Testis (tissue), 3 donors: ENCODE measurements around the gene KMT5B. TPM values are rescaled to one million over a fixed set of nuclear protein-coding genes. Genes with fewer than 3 reads are reported as not detected.

Experiments
- DNase-seq: peaks from one replicate; pipeline ENCODE4 v3.0.0-alpha.2; 2019
- H3K27ac ChIP-seq, 2 donors: fragments of 200-600 bp; sonication (generic); one replicate each; pipeline ENCODE4 v1.5.1; 2019
- H3K27me3 ChIP-seq: fragments of 200-600 bp; sonication (generic); one replicate; pipeline ENCODE4 v1.5.1; 2019
- H3K36me3 ChIP-seq: fragments of 200-600 bp; sonication (generic); one replicate; pipeline ENCODE4 v1.5.1; 2017; ENCODE audit warnings: low read depth; ENCODE audit errors: missing control alignments
- H3K4me1 ChIP-seq: fragments of 200-600 bp; sonication (generic); one replicate; pipeline ENCODE4 v1.5.1; 2019
- H3K4me3 ChIP-seq, 2 donors: fragments of 200-600 bp; sonication (generic); one replicate each; pipeline ENCODE4 v1.5.1; 2017 to 2019
- H3K9me3 ChIP-seq: fragments of 200-600 bp; sonication (generic); one replicate; pipeline ENCODE4 v1.5.1; 2017
- POLR2A ChIP-seq: fragments of 450-650 bp; IDR thresholded peaks from one replicate; pipeline ENCODE4 v1.6.1; 2017; ENCODE audit warnings: antibody characterized with exemption, mild to moderate bottlenecking, moderate library complexity
- WGBS, 2 donors: methylation state at CpG; one replicate each; pipeline ENCODE4 v1.1.5; 2018; 5-methylcytosine and 5-hydroxymethylcytosine counted together
- intact Hi-C: fragments of 100-400 bp; cut with DNase I; formaldehyde crosslinking; loops from one replicate; pipeline ENCODE4 v1.15.1; 2023; ENCODE audit warnings: low total_unique reads
- polyA plus RNA-seq: library from polyadenylated mRNA; stranded (reverse); fragments of 350-450 nt; fragmentation: Illumina TruSeq; extraction: RNeasy Lipid Tissue Mini Kit (QIAGEN cat#74804); gene quantifications from one replicate; pipeline ENCODE4 v1.2.3, GENCODE V29; 2014; ENCODE audit warnings: low read depth, low replicate concordance; ENCODE audit not compliant: insufficient read depth
- total RNA-seq, 2 donors: library from RNA; depleted of rRNA; stranded (reverse); fragments of >200 nt; gene quantifications; one replicate each; pipeline ENCODE4 v1.2.3, GENCODE V29; 2016
- TF ChIP-seq, protein P1 (sequence below), 3 experiments: fragments of 450-650 bp in 2 of 3; fragments of 200-600 bp in 1 of 3; sonication (generic) in 1 of 3; IDR thresholded peaks; one replicate each; pipeline ENCODE4 v1.5.1; 2016 to 2019; ENCODE audit warnings: antibody characterized with exemption in 3 of 3, mild to moderate bottlenecking in 2 of 3, moderate library complexity in 1 of 3

Gene KMT5B
- total and polyA plus RNA-seq, 3 donors from 2014 or later = 42.1 to 56.5 (median 44.1) TPM

DNA sequence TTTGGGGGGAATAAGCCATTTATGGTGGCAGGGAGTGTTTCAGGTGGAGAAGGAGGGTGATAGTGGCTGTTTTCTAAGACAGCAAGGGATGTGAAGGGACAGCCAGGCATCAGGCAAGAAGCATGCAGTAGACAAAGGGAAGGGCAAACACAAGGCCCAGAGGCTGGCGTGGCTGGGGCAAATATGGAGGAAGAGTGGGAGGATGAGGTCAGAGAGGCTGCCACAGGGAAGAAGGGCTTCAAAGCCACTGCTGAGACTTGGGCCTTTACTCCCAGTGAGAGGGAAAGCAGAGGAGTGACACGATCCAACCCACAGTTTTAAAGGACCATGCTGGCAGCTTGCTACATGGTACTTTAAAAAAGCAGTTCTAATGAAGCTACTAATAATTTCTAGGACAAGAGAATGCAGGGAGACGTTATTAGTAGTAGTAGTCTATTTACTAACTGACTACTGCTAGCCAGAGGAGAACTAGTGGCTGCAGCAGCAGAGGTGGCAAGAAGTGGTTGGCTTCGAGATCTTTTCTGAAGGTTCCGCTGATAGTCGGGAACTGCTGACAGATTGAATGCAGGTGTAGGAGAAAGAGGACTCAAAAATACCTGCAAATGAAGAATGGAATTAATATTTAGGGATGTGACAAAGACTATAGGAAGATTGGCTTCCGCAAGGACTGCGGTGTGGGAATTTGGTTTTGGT is 13.7 kb downstream of the KMT5B start:
- intact Hi-C loops = no loop called here
- Histone ChIP-seq H3K36me3 (no peaks in the 10 kb centered on the region), H3K27me3 (no peaks in the 10 kb centered on the region), H3K9me3 (no peaks in the 10 kb centered on the region), H3K4me3 (no peak overlapping the region), H3K4me1 (peaks cover 10% of the 10 kb centered on the region), H3K27ac (no peak overlapping the region)
- DNase-seq = no peak
- TF ChIP-seq, protein P1, sequence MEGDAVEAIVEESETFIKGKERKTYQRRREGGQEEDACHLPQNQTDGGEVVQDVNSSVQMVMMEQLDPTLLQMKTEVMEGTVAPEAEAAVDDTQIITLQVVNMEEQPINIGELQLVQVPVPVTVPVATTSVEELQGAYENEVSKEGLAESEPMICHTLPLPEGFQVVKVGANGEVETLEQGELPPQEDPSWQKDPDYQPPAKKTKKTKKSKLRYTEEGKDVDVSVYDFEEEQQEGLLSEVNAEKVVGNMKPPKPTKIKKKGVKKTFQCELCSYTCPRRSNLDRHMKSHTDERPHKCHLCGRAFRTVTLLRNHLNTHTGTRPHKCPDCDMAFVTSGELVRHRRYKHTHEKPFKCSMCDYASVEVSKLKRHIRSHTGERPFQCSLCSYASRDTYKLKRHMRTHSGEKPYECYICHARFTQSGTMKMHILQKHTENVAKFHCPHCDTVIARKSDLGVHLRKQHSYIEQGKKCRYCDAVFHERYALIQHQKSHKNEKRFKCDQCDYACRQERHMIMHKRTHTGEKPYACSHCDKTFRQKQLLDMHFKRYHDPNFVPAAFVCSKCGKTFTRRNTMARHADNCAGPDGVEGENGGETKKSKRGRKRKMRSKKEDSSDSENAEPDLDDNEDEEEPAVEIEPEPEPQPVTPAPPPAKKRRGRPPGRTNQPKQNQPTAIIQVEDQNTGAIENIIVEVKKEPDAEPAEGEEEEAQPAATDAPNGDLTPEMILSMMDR (IDR thresholded peaks at IDR 0.05) = no peak
- no peak for TF ChIP-seq POLR2A
- 84 to 86% methylated on average over 8 of the region's 8 CpGs for WGBS, 2 donors

DNA sequence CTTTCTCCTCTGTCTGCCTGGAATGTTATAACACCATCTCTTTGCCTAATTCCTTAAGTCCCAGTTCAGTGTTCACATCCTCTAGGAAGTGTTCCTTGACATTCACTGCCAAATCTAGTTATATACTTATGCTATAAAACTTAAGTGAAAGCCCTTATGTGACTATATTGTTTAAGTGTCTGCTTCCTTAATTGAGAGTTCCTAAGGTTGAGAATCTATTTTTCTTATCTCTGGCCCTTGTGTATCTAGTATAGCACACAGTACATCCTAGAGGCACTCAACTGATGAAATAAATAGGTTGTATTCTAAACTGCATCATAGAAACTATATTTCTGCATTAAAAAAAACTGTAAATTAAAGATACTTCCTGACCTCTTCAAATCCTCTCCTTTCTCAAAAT is 16.9 kb downstream of the KMT5B start:
- no peak for TF ChIP-seq POLR2A
- TF ChIP-seq, protein P1 (IDR thresholded peaks at IDR 0.05) = no peak
- intact Hi-C loops = no loop called here
- H3K36me3 ChIP-seq = no peaks in the 10 kb centered on the region
- peaks cover 24% of the 10 kb centered on the region for H3K4me1 ChIP-seq
- H3K27me3 ChIP-seq = no peaks in the 10 kb centered on the region
- H3K4me3 ChIP-seq = no peak overlapping the region
- no peak for DNase-seq
- H3K27ac ChIP-seq = no peak overlapping the region
- no peaks in the 10 kb centered on the region for H3K9me3 ChIP-seq

DNA sequence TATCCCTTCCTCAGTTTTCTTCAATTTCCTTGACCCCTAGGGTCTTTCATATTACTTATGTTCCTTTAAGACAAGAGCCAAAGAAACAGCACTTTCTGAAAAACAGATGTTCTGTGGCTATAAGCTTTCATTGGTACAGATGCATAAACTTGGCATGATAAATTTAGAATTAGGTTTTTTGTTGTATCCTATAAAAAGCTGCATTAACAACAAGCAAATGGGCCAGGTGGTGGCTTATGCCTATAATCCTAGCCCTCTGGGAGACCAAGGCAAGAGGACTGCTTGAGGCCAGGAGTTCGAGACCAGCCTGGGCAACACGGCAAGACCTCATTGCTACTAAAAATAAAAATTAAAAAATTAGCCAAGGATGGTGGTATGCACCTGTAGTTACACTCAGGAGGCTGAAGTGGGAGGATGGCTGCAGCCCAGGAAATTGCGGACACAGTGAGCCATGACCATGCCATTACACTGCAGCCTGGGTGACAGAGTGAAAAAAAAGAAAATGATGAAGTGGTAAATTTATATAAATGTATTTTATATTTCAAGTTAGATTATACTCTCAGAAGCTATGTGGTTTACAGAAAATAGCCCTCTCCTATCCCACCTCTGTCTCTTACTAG is 18.3 kb downstream of the KMT5B start:
- H3K36me3 ChIP-seq = no peaks in the 10 kb centered on the region
- H3K9me3 ChIP-seq = no peaks in the 10 kb centered on the region
- TF ChIP-seq, protein P1 (IDR thresholded peaks at IDR 0.05) = no peak
- no peak for TF ChIP-seq POLR2A
- intact Hi-C loops = no loop called here
- H3K27ac ChIP-seq = no peak overlapping the region
- DNase-seq = no peak
- peaks cover 14% of the 10 kb centered on the region for H3K4me1 ChIP-seq
- H3K4me3 ChIP-seq = no peak overlapping the region
- 85 to 92% methylated on average over 3 of the region's 3 CpGs for WGBS, 2 donors
- no peaks in the 10 kb centered on the region for H3K27me3 ChIP-seq

DNA sequence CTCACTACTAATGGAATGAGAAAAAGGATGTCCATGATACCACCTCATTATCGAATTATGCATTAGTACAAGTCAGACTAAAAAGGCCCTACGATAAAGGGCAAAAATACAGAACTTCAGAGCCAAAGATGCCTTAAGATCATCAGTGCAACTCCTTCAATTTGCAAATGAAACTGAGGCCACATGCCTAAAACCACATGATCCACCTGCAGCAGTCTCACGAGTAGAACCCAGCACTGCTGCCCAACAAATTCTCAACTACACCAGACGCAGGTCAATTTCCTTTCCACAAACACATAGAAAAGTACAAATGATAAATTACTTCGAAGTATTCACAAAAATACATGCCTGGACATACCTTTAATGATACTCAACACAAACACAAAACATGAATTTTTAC is 20.1 kb downstream of the KMT5B start:
- intact Hi-C loops = no loop called here
- Histone ChIP-seq H3K9me3 (no peaks in the 10 kb centered on the region), H3K36me3 (no peaks in the 10 kb centered on the region), H3K27ac (no peak overlapping the region), H3K4me1 (peaks cover 14% of the 10 kb centered on the region), H3K27me3 (no peaks in the 10 kb centered on the region), H3K4me3 (no peak overlapping the region)
- TF ChIP-seq, protein P1 (IDR thresholded peaks at IDR 0.05) = no peak
- no peak for TF ChIP-seq POLR2A
- 69 to 75% methylated on average over 5 of the region's 5 CpGs for WGBS, 2 donors
- no peak for DNase-seq
